Gastrocnemius medialis (tissue), 4 donors: Measurements from ENCODE around the gene ZNF319.

Source experiments
- CTCF ChIP-seq, 5 experiments: fragments of 450-650 bp in 3 of 5; fragments of 200-600 bp in 2 of 5; sonication (generic) in 2 of 5; IDR thresholded peaks in 4 of 5; conservative IDR thresholded peaks in 1 of 5; 1 replicate in 4 of 5; 2 replicates in 1 of 5; pipeline ENCODE4 v1.5.1; 2016 to 2019; ENCODE audit warnings: antibody characterized with exemption in 5 of 5, mild to moderate bottlenecking in 3 of 5, moderate library complexity in 3 of 5
- POLR2A ChIP-seq, 2 donors: fragments of 450-650 bp; IDR thresholded peaks; one replicate each; pipeline ENCODE4 v1.6.1; 2017; ENCODE audit warnings: antibody characterized with exemption in 2 of 2, mild to moderate bottlenecking in 2 of 2, moderate library complexity in 2 of 2

GRCh38 chr16:58027916-58028455 lies 27.5 kb upstream of the ZNF319 start:
- TF ChIP-seq CTCF (IDR thresholded peaks at IDR 0.05 in 4 of 5, conservative IDR thresholded peaks at IDR 0.05 in 1 of 5) (no peak), POLR2A (IDR thresholded peaks at IDR 0.05) (no peak)
